ENCODE results near the gene PSMD1.
"Not testable (repeated sequence)": the region's sequence is repeated elsewhere in the genome, so short reads cannot be mapped to it uniquely, and the experiment has no call there.

Gene PSMD1

GRCh38 chr2:231161252-231161839 is 104.7 kb downstream of the PSMD1 start:
- DNase-seq = no peak

- no peak for DNase-seq
Observed at GRCh38 chr2:231161877-231162329, 105.2 kb downstream of the PSMD1 start.

GRCh38 chr2:231163011-231163410 is 106.3 kb downstream of the PSMD1 start:
- DNase-seq = no peak

GRCh38 chr2:231163414-231164095 is 106.9 kb downstream of the PSMD1 start:
- DNase-seq = no peak

GRCh38 chr2:231167745-231168459 is 111.2 kb downstream of the PSMD1 start:
- no peak for DNase-seq

GRCh38 chr2:231168460-231169139 is 111.9 kb downstream of the PSMD1 start:
- DNase-seq = no peak

- no peak for DNase-seq
Observed at GRCh38 chr2:231169488-231169887, 112.8 kb downstream of the PSMD1 start.

- no peak for DNase-seq
Observed at GRCh38 chr2:231170055-231170454, 113.4 kb downstream of the PSMD1 start.

GRCh38 chr2:231172025-231172424 is 115.4 kb downstream of the PSMD1 start:
- DNase-seq = no peak

- DNase-seq = no peak
Observed at GRCh38 chr2:231174211-231174651, 117.6 kb downstream of the PSMD1 start.

GRCh38 chr2:231176066-231176465 is 119.4 kb downstream of the PSMD1 start:
- no peak for DNase-seq

- DNase-seq = no peak
Observed at GRCh38 chr2:231177156-231178025, 120.7 kb downstream of the PSMD1 start.

GRCh38 chr2:231178805-231179204 is 122.1 kb downstream of the PSMD1 start:
- not testable (repeated sequence) for DNase-seq

- DNase-seq = no peak
Observed at GRCh38 chr2:231181860-231182512, 125.3 kb downstream of the PSMD1 start.

GRCh38 chr2:231182513-231182899 is 125.8 kb downstream of the PSMD1 start:
- no peak for DNase-seq

GRCh38 chr2:231183851-231184250 is 127.2 kb downstream of the PSMD1 start:
- no peak for DNase-seq

GRCh38 chr2:231184319-231184718 is 127.7 kb downstream of the PSMD1 start:
- DNase-seq = no peak

- no peak for DNase-seq
Observed at GRCh38 chr2:231185050-231185725, 128.5 kb downstream of the PSMD1 start.

GRCh38 chr2:231185886-231186285 is 129.2 kb downstream of the PSMD1 start:
- no peak for DNase-seq

GRCh38 chr2:231186325-231186724 is 129.7 kb downstream of the PSMD1 start:
- no peak for DNase-seq

Data from stimulated activated CD4-positive, alpha-beta T cell treated with anti-CD3 and anti-CD28 coated beads, Interleukin-4, amount 100 ng/mL, for 4 hours (primary cell).